Spleen (tissue), 11 donors: Measurements from ENCODE around the gene CFP. TPM values are rescaled to one million over a fixed set of nuclear protein-coding genes. Genes with fewer than 3 reads are reported as not detected.
A peak's percentile ranks its signal among the peaks of the same experiment; 100 is the strongest.

Experiments
- DNase-seq: peaks from one replicate; pipeline ENCODE4 v3.0.0-alpha.2; 2020
- H3K27ac ChIP-seq, 8 donors: fragments of 200-600 bp; sonication (generic) in 7 of 8; 1 replicate in 4 of 8; 2 replicates in 4 of 8; pipeline versions ENCODE4 v1.5.0 to v1.8.0; 2016 to 2021; ENCODE audit warnings: inconsistent platforms in 4 of 8, mild to moderate bottlenecking in 4 of 8, moderate library complexity in 1 of 8
- H3K27me3 ChIP-seq, 7 donors: fragments of 200-600 bp; sonication (generic) in 6 of 7; replicated peaks in 1 of 7; 1 replicate in 4 of 7; 2 replicates in 3 of 7; pipeline versions ENCODE4 v1.5.0 to v1.8.0; 2016 to 2021; ENCODE audit warnings: inconsistent platforms in 3 of 7, mild to moderate bottlenecking in 1 of 7
- H3K36me3 ChIP-seq, 6 donors: fragments of 200-600 bp; sonication (generic) in 5 of 6; 1 replicate in 4 of 6; 2 replicates in 2 of 6; pipeline versions ENCODE4 v1.5.0 to v1.8.0; 2016 to 2021; ENCODE audit warnings: inconsistent platforms in 2 of 6
- H3K4me1 ChIP-seq, 6 donors: fragments of 200-600 bp; sonication (generic) in 5 of 6; 1 replicate in 3 of 6; 2 replicates in 3 of 6; pipeline versions ENCODE4 v1.5.0 to v1.8.0; 2016 to 2021; ENCODE audit warnings: inconsistent platforms in 3 of 6
- H3K4me3 ChIP-seq, 8 donors: fragments of 200-600 bp; sonication (generic) in 7 of 8; 1 replicate in 4 of 8; 2 replicates in 4 of 8; pipeline versions ENCODE4 v1.5.0 to v1.8.0; 2016 to 2021; ENCODE audit warnings: inconsistent platforms in 4 of 8, mild to moderate bottlenecking in 4 of 8, moderate library complexity in 2 of 8
- H3K9me3 ChIP-seq, 8 donors: fragments of 200-600 bp; sonication (generic) in 7 of 8; 1 replicate in 4 of 8; 2 replicates in 4 of 8; pipeline versions ENCODE4 v1.5.0 to v1.8.0; 2016 to 2021; ENCODE audit warnings: inconsistent platforms in 4 of 8
- POLR2A ChIP-seq, 3 donors: fragments of 450-650 bp; IDR thresholded peaks; one replicate each; pipeline ENCODE4 v1.5.1; 2017; ENCODE audit warnings: antibody characterized with exemption in 3 of 3, mild to moderate bottlenecking in 1 of 3
- POLR2AphosphoS5 ChIP-seq, 3 donors: sonication (generic); formaldehyde crosslinking; IDR thresholded peaks; one replicate each; pipeline ENCODE4 v1.5.1; 2017; ENCODE audit warnings: antibody characterized with exemption in 3 of 3
- WGBS, 5 donors: extraction: QIAGEN DNeasy Blood & Tissue Kit in 3 of 5; methylation state at CpG; one replicate each; pipeline versions ENCODE4 v1.1.5 to v1.1.7; 2013 to 2018; 5-methylcytosine and 5-hydroxymethylcytosine counted together
- intact Hi-C: fragments of 100-400 bp; cut with DNase I; formaldehyde crosslinking; loops from one replicate; pipeline ENCODE4 v1.15.0; 2023; ENCODE audit warnings: low total_unique reads
- polyA plus RNA-seq, 3 donors: library from polyadenylated mRNA; stranded (reverse); fragments of 200-250 nt; gene quantifications; one replicate each; pipeline ENCODE4 v1.2.1, GENCODE V29; 2013
- total RNA-seq, 7 donors: library from RNA; depleted of rRNA in 3 of 7; stranded (reverse); fragments of >200 nt in 3 of 7; fragmentation: NEBNext Ultra II Directional in 4 of 7; extraction: Animal tissue kit (Norgen Biotek cat#: 25700) in 4 of 7; gene quantifications; one replicate each; pipeline versions ENCODE4 v1.1.0 to v1.2.1, GENCODE V29; 2016 to 2021
- TF ChIP-seq, protein P1 (sequence below), 11 experiments: fragments of 200-600 bp in 7 of 11; fragments of 450-650 bp in 4 of 11; sonication (generic) in 4 of 11; IDR thresholded peaks in 8 of 11; conservative IDR thresholded peaks in 3 of 11; 1 replicate in 7 of 11; 2 replicates in 4 of 11; pipeline versions ENCODE4 v1.4.0 to v1.8.0; 2016 to 2021; ENCODE audit warnings: antibody characterized with exemption in 11 of 11, inconsistent platforms in 4 of 11, mild to moderate bottlenecking in 1 of 11
- donor health status: healthy with polysubstance abuse.
- donor health status: DM: no; HTN: no; CAD: no; lungs with moderate emphysema.
- donor health status: DM: no; HTN: no; CAD: no.
- donor health status: Bipolar disorder and iron deficiency.
- donor health status: healthy.
- donor health status: DM: no; HTN: no; CAD: no.
- donor health status: DM: yes; HTN: yes; CAD: no.

The CFP gene
- total and polyA plus RNA-seq, 10 donors = 25.3 to 180 (median 115) TPM

DNA sequence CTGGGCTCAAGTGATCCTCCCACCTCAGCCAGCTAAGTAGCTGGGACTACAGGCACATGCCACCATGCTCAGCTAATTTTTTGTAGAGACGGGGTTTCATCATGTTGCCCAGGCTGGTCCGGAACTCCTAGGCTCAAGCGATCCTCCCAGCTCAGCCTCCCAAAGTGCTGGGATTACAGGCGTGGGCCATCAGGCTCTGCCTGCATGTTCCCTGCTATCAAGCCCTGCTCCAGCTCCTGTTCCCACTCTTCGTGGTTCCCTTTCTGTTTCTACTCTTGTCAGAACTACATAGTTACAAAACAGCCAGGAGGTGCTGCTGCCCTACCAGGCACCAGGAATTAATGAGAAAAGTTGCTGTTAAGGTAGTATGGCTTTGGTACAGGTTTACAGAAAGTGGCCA is 38.7 kb downstream of the CFP start:
- H3K4me3 ChIP-seq = no peak overlapping the region
- peaks cover 0 to 3% (median 0%) of the 10 kb centered on the region in 7 donors for H3K27me3 ChIP-seq
- no peak for DNase-seq
- 78 to 89% (median 82%) methylated on average over 5 of the region's 5 CpGs for WGBS, 5 donors
- TF ChIP-seq, protein P1, sequence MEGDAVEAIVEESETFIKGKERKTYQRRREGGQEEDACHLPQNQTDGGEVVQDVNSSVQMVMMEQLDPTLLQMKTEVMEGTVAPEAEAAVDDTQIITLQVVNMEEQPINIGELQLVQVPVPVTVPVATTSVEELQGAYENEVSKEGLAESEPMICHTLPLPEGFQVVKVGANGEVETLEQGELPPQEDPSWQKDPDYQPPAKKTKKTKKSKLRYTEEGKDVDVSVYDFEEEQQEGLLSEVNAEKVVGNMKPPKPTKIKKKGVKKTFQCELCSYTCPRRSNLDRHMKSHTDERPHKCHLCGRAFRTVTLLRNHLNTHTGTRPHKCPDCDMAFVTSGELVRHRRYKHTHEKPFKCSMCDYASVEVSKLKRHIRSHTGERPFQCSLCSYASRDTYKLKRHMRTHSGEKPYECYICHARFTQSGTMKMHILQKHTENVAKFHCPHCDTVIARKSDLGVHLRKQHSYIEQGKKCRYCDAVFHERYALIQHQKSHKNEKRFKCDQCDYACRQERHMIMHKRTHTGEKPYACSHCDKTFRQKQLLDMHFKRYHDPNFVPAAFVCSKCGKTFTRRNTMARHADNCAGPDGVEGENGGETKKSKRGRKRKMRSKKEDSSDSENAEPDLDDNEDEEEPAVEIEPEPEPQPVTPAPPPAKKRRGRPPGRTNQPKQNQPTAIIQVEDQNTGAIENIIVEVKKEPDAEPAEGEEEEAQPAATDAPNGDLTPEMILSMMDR (IDR thresholded peaks at IDR 0.05 in 8 of 11, conservative IDR thresholded peaks at IDR 0.05 in 3 of 11) = no peak
- TF ChIP-seq POLR2AphosphoS5 (IDR thresholded peaks at IDR 0.05) (no peak), POLR2A (IDR thresholded peaks at IDR 0.05) (no peak)
- H3K27ac ChIP-seq = no peak overlapping the region
- intact Hi-C loops = no loop called here
- no peaks in the 10 kb centered on the region for H3K4me1 ChIP-seq
- peaks cover 0 to 8% (median 0%) of the 10 kb centered on the region in 6 donors for H3K36me3 ChIP-seq
- H3K9me3 ChIP-seq = peaks cover 0 to 3% (median 0%) of the 10 kb centered on the region in 8 donors

DNA sequence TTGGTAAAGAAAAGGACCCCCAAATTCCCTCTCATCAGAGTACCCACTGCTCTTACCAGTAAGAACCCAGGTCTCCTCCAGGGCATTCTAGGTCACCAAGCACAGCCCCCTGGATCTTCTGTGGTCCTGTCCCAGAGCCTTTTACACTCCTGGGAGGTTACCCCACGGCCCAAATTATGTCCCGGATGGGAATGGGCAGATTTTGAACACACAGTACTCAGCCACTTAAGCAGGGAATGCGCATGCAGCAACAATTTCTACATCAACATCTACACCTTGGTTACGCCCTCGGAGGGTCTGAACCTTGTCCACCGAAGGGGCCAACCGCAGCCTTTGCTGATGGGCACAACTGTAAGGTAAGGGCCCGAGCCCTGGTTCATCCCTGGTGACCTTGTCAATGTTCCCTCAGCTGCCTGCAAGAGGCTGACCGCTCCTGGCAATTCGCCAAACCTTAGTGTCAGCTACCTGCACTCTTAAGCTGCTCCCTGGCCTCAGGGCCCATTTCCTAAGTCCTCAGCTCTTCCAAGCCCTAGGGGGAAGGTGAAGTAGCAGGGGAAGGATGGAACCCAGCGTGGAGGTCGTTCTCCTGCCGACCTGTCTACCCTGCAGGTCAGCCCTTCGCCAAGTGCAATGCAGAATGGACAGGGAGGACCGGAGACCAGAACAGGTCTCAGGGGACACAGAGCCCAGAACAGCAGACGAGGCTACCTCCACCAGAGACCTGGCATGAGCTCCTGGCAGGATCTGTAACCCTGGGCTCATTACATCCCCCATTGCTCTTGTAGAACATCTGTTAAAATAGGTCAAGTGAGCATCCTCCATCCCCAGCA is 41.6 kb downstream of the CFP start:
- intact Hi-C loops = no loop called here
- peaks cover 0 to 24% (median 1%) of the 10 kb centered on the region in 6 donors for H3K36me3 ChIP-seq
- peaks cover 0 to 3% (median 0%) of the 10 kb centered on the region in 7 donors for H3K27me3 ChIP-seq
- H3K27ac ChIP-seq = no peak overlapping the region
- 62 to 95% (median 85%) methylated on average over 5 to 16 of the region's 16 CpGs for WGBS, 5 donors
- H3K4me1 ChIP-seq = peaks cover 0 to 8% (median 0%) of the 10 kb centered on the region in 6 donors
- H3K4me3 ChIP-seq = no peak overlapping the region
- DNase-seq = no peak
- H3K9me3 ChIP-seq = no peaks in the 10 kb centered on the region
- TF ChIP-seq, protein P1 (IDR thresholded peaks at IDR 0.05 in 8 of 11, conservative IDR thresholded peaks at IDR 0.05 in 3 of 11) = no peak
- TF ChIP-seq POLR2AphosphoS5 (IDR thresholded peaks at IDR 0.05) (no peak), POLR2A (IDR thresholded peaks at IDR 0.05) (no peak)

- H3K36me3 ChIP-seq = peaks cover 0 to 24% (median 1%) of the 10 kb centered on the region in 6 donors
- peaks cover 0 to 10% (median 0%) of the 10 kb centered on the region in 6 donors for H3K4me1 ChIP-seq
- no peak overlapping the region for H3K27ac ChIP-seq
- peaks cover 0 to 3% (median 0%) of the 10 kb centered on the region in 7 donors for H3K27me3 ChIP-seq
- no peak for DNase-seq
- WGBS, 5 donors = 38 to 74% (median 62%) methylated on average over 4 of the region's 4 CpGs
- TF ChIP-seq POLR2AphosphoS5 (IDR thresholded peaks at IDR 0.05) = peak in 1 of 3 donors; percentile 18
- TF ChIP-seq POLR2A (IDR thresholded peaks at IDR 0.05) = no peak
- H3K4me3 ChIP-seq = no peak overlapping the region
- no peaks in the 10 kb centered on the region for H3K9me3 ChIP-seq
- intact Hi-C loops = no loop called here
These were observed 42.4 kb downstream of the CFP start for GRCh38 chrX:47587091-47587891.

DNA sequence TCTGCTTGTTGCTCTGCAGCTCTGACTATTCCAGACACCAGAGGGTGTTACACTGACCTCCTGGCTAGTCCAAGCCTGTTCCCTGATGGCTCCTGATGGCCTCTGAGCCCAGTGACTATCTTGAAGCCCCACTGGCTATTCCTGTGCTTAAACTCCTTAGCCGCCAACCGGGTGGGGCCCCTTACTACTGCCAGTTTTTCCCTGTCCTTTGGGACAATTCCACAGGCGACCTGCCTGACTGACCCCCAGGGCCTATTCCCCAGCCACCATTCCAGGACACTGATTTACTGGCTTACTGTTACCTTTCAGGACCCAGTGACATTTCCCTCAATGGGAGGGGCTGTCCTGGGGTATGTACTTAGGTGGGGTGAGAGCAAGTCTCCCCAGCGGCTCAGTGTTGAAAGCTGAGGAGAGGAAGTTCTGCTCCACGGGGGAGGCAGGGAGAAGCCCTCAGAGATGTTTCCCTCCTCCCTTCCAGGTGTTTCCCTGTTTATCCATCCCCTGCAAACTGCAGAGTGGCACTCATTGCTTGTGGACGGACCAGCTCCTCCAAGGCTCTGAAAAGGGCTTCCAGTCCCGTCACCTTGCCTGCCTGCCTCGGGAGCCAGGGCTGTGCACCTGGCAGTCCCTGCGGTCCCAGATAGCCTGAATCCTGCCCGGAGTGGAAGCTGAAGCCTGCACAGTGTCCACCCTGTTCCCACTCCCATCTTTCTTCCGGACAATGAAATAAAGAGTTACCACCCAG is 43.5 kb downstream of the CFP start:
- intact Hi-C loops = no loop called here
- TF ChIP-seq POLR2AphosphoS5 (IDR thresholded peaks at IDR 0.05) = no peak
- DNase-seq = no peak
- WGBS, 5 donors = 75 to 87% (median 76%) methylated on average over 7 to 11 of the region's 11 CpGs
- Histone ChIP-seq H3K9me3 (no peaks in the 10 kb centered on the region), H3K36me3 (peaks cover 0 to 24% (median 1%) of the 10 kb centered on the region in 6 donors), H3K27me3 (peaks cover 0 to 3% (median 0%) of the 10 kb centered on the region in 7 donors), H3K4me1 (peaks cover 0 to 20% (median 4%) of the 10 kb centered on the region in 6 donors), H3K27ac (no peak overlapping the region), H3K4me3 (no peak overlapping the region)
